CD14-positive monocyte (primary cell): Measurements from ENCODE around the gene ANXA5. TPM values are rescaled to one million over a fixed set of nuclear protein-coding genes. Genes with fewer than 3 reads are reported as not detected.
"Not testable (repeated sequence)": the region's sequence is repeated elsewhere in the genome, so short reads cannot be mapped to it uniquely, and the experiment has no call there.

Source experiments
- DNase-seq, 3 donors: peaks; one replicate each; pipeline ENCODE4 v3.0.0-alpha.2; 2011 to 2022
- H2AFZ ChIP-seq: 2 replicates; pipeline ENCODE4 v1.6.0; 2012; ENCODE audit warnings: mild to moderate bottlenecking, low read depth, low read length, inconsistent platforms; ENCODE audit not compliant: insufficient read depth, poor library complexity, severe bottlenecking
- H3K27ac ChIP-seq, 2 donors: 1 replicate in 1 of 2; 2 replicates in 1 of 2; pipeline ENCODE4 v1.5.1; 2012 to 2013; ENCODE audit warnings: low read length in 2 of 2, control low read depth in 1 of 2, inconsistent platforms in 1 of 2, low read depth in 1 of 2, mild to moderate bottlenecking in 1 of 2
- H3K27me3 ChIP-seq, 2 donors: one replicate each; pipeline versions ENCODE4 v1.6.0 to v1.6.1; 2011 to 2013; ENCODE audit warnings: low read length in 2 of 2; ENCODE audit not compliant: control insufficient read depth in 2 of 2, insufficient read depth in 2 of 2
- H3K36me3 ChIP-seq, 2 donors: replicated peaks in 1 of 2; 1 replicate in 1 of 2; 2 replicates in 1 of 2; pipeline versions ENCODE4 v1.5.1 to v1.6.1; 2012 to 2013; ENCODE audit warnings: low read length in 2 of 2, control low read depth in 1 of 2, inconsistent platforms in 1 of 2, mild to moderate bottlenecking in 1 of 2; ENCODE audit not compliant: insufficient read depth in 2 of 2, control insufficient read depth in 1 of 2
- H3K4me1 ChIP-seq, 2 donors: 1 replicate in 1 of 2; 2 replicates in 1 of 2; pipeline versions ENCODE4 v1.5.1 to v1.6.1; 2012 to 2013; ENCODE audit warnings: low read length in 2 of 2, control low read depth in 1 of 2, inconsistent platforms in 1 of 2, mild to moderate bottlenecking in 1 of 2, moderate library complexity in 1 of 2; ENCODE audit not compliant: insufficient read depth in 2 of 2, control insufficient read depth in 1 of 2
- H3K4me2 ChIP-seq: replicated peaks from 2 replicates; pipeline ENCODE3; 2012; ENCODE audit warnings: low read length, moderate library complexity, mild to moderate bottlenecking; ENCODE audit not compliant: poor library complexity, severe bottlenecking; ENCODE audit errors: extremely low read depth
- H3K4me3 ChIP-seq, 3 experiments: fragments of 200-600 bp in 1 of 3; sonication (generic) in 1 of 3; replicated peaks in 1 of 3; 1 replicate in 2 of 3; 2 replicates in 1 of 3; pipeline ENCODE4 v1.5.1; 2011 to 2013; ENCODE audit warnings: low read length in 3 of 3, mild to moderate bottlenecking in 3 of 3, control low read depth in 2 of 3, low read depth in 2 of 3, inconsistent platforms in 1 of 3, moderate library complexity in 1 of 3
- H3K79me2 ChIP-seq: 2 replicates; pipeline ENCODE4 v1.6.0; 2012; ENCODE audit warnings: mild to moderate bottlenecking, control low read depth, inconsistent platforms, low read length, moderate library complexity; ENCODE audit not compliant: insufficient read depth
- H3K9ac ChIP-seq: 2 replicates; pipeline ENCODE4 v1.6.0; 2017; ENCODE audit warnings: low read length, mild to moderate bottlenecking; ENCODE audit not compliant: insufficient read depth, poor library complexity, severe bottlenecking
- H3K9me3 ChIP-seq, 2 donors: replicated peaks in 1 of 2; 1 replicate in 1 of 2; 2 replicates in 1 of 2; pipeline versions ENCODE4 v1.5.1 to v1.6.1; 2012 to 2013; ENCODE audit warnings: low read length in 2 of 2, control low read depth in 1 of 2; ENCODE audit not compliant: control insufficient read depth in 1 of 2, insufficient read depth in 1 of 2
- H4K20me1 ChIP-seq: 2 replicates; pipeline ENCODE4 v1.6.0; 2012; ENCODE audit warnings: mild to moderate bottlenecking, low read length, control low read depth, moderate library complexity; ENCODE audit not compliant: insufficient read depth
- H3K27ac Mint-ChIP-seq, 7 donors: one replicate each; pipeline ENCODE4 v1.8.0; 2020; ENCODE audit warnings: mild to moderate bottlenecking in 7 of 7, mixed read lengths in 7 of 7, moderate library complexity in 6 of 7, inconsistent platforms in 2 of 7
- H3K27me3 Mint-ChIP-seq, 3 donors: one replicate each; pipeline ENCODE4 v1.8.0; 2021 to 2022; ENCODE audit warnings: low read depth in 3 of 3, mild to moderate bottlenecking in 3 of 3, mixed read lengths in 3 of 3, moderate library complexity in 3 of 3, inconsistent platforms in 1 of 3
- H3K36me3 Mint-ChIP-seq, 2 donors: one replicate each; pipeline ENCODE4 v1.8.0; 2020; ENCODE audit warnings: mixed read lengths in 2 of 2, inconsistent platforms in 1 of 2, mild to moderate bottlenecking in 1 of 2
- H3K4me1 Mint-ChIP-seq: one replicate; pipeline ENCODE4 v1.8.0; 2020; ENCODE audit warnings: mild to moderate bottlenecking, mixed read lengths
- H3K4me3 Mint-ChIP-seq, 2 donors: one replicate each; pipeline ENCODE4 v1.8.0; 2020; ENCODE audit warnings: mild to moderate bottlenecking in 2 of 2, mixed read lengths in 2 of 2, moderate library complexity in 1 of 2
- H3K9me3 Mint-ChIP-seq, 7 donors: one replicate each; pipeline ENCODE4 v1.8.0; 2020 to 2022; ENCODE audit warnings: mixed read lengths in 7 of 7, mild to moderate bottlenecking in 6 of 7, moderate library complexity in 6 of 7, inconsistent platforms in 2 of 7
- WGBS: methylation state at CpG from one replicate; pipeline ENCODE4 v1.1.5; 2013; ENCODE audit warnings: missing lambda C conversion rate; ENCODE audit not compliant: insufficient coverage; 5-methylcytosine and 5-hydroxymethylcytosine counted together
- intact Hi-C, 2 donors: fragments of 100-400 bp; cut with micrococcal nuclease; formaldehyde crosslinking; loops; one replicate each; pipeline versions ENCODE4 v1.15.0 to v1.15.1; 2023
- polyA plus RNA-seq, 3 donors: library from polyadenylated mRNA; depleted of rRNA in 1 of 3; unstranded in 2 of 3; stranded (reverse) in 1 of 3; fragments of 300-500 nt in 2 of 3; fragments of >200 nt in 1 of 3; fragmentation: Illumina TruSeq in 2 of 3; gene quantifications; 1 replicate in 2 of 3; 2 replicates in 1 of 3; pipeline ENCODE4 v1.2.3, GENCODE V29; 2012 to 2021
- TF ChIP-seq, protein P1 (sequence below): fragments of 200-600 bp; IDR thresholded peaks from one replicate; pipeline ENCODE4 v1.8.0; 2022; ENCODE audit warnings: antibody characterized with exemption, mild to moderate bottlenecking

ANXA5 gene
- polyA plus RNA-seq, 3 donors = 312 to 796 (median 752) TPM

DNA sequence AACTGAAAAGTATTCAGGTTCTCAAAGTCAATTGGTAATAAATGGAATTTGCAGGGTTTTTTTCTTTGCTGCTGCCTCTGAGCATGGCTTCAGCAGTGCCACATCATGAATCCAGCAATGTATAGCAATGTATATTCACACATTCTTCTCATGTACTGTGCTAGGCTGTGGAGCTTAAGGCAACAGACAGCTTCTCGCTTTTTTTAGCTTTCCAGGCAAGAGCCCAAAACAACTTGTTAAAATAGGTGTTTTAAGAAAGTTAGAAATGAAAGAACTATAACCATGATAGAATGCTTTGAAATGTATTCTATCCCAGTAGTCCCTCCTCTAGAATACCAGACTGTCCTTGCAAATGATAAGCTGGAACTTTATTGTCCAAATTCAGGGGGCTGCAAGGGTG is 37.8 kb upstream of the ANXA5 start:
- no CpG with 5 or more reads among the region's 1 CpG for WGBS
- intact Hi-C loops = loop anchor here in 1 of 2 donors (10.0 kb wide), 2 partner anchors 70 to 270 kb away; no protein-coding TSS in a partner anchor
- Histone ChIP-seq H3K4me3 (no peak overlapping the region), H3K4me1 (no peaks in the 10 kb centered on the region), H4K20me1 (no peaks in the 10 kb centered on the region), H3K9me3 (no peaks in the 10 kb centered on the region), H3K27me3 (no peaks in the 10 kb centered on the region), H3K79me2 (no peaks in the 10 kb centered on the region), H2AFZ (no peak overlapping the region), H3K4me2 (no peak overlapping the region), H3K9ac (no peak overlapping the region), H3K36me3 (no peaks in the 10 kb centered on the region), H3K27ac (no peak overlapping the region)
- H3K36me3 Mint-ChIP-seq = no peaks in the 10 kb centered on the region
- H3K4me1 Mint-ChIP-seq = no peaks in the 10 kb centered on the region
- TF ChIP-seq, protein P1, sequence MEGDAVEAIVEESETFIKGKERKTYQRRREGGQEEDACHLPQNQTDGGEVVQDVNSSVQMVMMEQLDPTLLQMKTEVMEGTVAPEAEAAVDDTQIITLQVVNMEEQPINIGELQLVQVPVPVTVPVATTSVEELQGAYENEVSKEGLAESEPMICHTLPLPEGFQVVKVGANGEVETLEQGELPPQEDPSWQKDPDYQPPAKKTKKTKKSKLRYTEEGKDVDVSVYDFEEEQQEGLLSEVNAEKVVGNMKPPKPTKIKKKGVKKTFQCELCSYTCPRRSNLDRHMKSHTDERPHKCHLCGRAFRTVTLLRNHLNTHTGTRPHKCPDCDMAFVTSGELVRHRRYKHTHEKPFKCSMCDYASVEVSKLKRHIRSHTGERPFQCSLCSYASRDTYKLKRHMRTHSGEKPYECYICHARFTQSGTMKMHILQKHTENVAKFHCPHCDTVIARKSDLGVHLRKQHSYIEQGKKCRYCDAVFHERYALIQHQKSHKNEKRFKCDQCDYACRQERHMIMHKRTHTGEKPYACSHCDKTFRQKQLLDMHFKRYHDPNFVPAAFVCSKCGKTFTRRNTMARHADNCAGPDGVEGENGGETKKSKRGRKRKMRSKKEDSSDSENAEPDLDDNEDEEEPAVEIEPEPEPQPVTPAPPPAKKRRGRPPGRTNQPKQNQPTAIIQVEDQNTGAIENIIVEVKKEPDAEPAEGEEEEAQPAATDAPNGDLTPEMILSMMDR = no peak
- no peak for DNase-seq
- H3K27ac Mint-ChIP-seq = no peak overlapping the region
- peaks cover 0 to 1% (median 0%) of the 10 kb centered on the region in 7 donors for H3K9me3 Mint-ChIP-seq
- peaks cover 1 to 4% (median 3%) of the 10 kb centered on the region in 3 donors for H3K27me3 Mint-ChIP-seq
- H3K4me3 Mint-ChIP-seq = no peak overlapping the region

DNA sequence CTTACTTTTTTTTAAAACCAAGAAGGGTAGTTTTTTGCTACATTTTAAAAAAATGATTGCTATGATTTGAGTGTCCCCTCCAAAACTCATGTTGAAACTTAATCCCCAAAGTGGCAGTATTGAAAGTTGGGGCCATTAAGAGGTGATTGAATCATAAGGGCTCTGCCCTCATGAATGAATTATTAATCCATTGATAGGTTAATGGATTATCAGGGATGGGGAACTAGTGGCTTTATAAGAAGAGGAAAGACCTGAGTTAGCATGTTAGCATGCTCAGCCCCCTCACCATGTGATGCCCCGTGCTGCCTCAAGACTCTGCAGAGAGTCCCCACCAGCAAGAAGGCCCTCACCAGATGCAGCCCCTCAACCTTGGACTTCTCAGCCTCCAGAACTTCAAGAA is 37.2 kb upstream of the ANXA5 start:
- Histone ChIP-seq H3K9me3 (no peaks in the 10 kb centered on the region), H2AFZ (no peak overlapping the region), H4K20me1 (no peaks in the 10 kb centered on the region), H3K36me3 (no peaks in the 10 kb centered on the region), H3K4me1 (no peaks in the 10 kb centered on the region), H3K9ac (no peak overlapping the region), H3K4me3 (no peak overlapping the region), H3K4me2 (no peak overlapping the region), H3K27ac (no peak overlapping the region), H3K79me2 (no peaks in the 10 kb centered on the region), H3K27me3 (no peaks in the 10 kb centered on the region)
- Mint-ChIP-seq H3K4me3 (no peak overlapping the region), H3K9me3 (peaks cover 0 to 2% (median 0%) of the 10 kb centered on the region in 7 donors), H3K27me3 (peaks cover 1 to 4% (median 3%) of the 10 kb centered on the region in 3 donors), H3K4me1 (no peaks in the 10 kb centered on the region), H3K36me3 (no peaks in the 10 kb centered on the region), H3K27ac (no peak overlapping the region)
- TF ChIP-seq, protein P1 = no peak
- 100% methylated on average over 1 of the region's 1 CpG for WGBS
- intact Hi-C loops = loop anchor here in 1 of 2 donors (10.0 kb wide), 2 partner anchors 69 to 269 kb away; no protein-coding TSS in a partner anchor
- DNase-seq = no peak

DNA sequence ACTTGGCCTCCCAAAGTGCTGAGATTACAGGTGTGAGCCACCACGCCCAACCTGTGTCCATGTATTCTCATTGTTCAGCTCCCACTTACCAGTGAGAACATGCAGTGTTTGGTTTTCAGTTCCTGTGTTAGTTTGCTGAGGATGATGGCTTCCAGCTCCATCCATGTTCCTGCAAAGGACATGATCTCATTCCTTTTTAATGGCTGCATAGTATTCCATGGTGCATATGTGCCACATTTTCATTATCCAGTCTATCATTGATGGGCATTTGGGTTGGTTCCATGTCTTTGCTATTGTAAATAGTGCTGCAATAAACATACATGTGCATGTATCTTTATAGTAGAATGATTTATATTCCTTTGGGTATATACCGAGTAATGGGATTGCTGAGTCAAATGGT is 33.0 kb upstream of the ANXA5 start:
- H3K9ac ChIP-seq, H3K4me3 ChIP-seq, H3K9me3 ChIP-seq, H3K9me3 Mint-ChIP-seq, DNase-seq, H3K27me3 ChIP-seq, H2AFZ ChIP-seq, H3K36me3 ChIP-seq, H3K27me3 Mint-ChIP-seq, H3K4me1 Mint-ChIP-seq, H3K27ac Mint-ChIP-seq, H3K79me2 ChIP-seq, H3K4me3 Mint-ChIP-seq, H3K36me3 Mint-ChIP-seq, H4K20me1 ChIP-seq, H3K4me2 ChIP-seq, H3K4me1 ChIP-seq, H3K27ac ChIP-seq: not testable (repeated sequence)
- no CpG with 5 or more reads among the region's 2 CpGs for WGBS
- intact Hi-C loops = loop anchor here in 1 of 2 donors (10.0 kb wide), 2 partner anchors 65 to 265 kb away; no protein-coding TSS in a partner anchor
